Hepatocyte (in vitro differentiated cells): ENCODE results near the gene LRRC9.

ENCODE experiments used
- CTCF ChIP-seq: fragments of 200-600 bp; sonication (generic); IDR thresholded peaks from 2 replicates; pipeline ENCODE4 v1.5.1; 2016; ENCODE audit warnings: antibody characterized with exemption, mild to moderate bottlenecking; ENCODE audit not compliant: poor library complexity
- EZH2phosphoT487 ChIP-seq: fragments of 200-600 bp; sonication (generic); IDR thresholded peaks from one replicate; pipeline ENCODE4 v1.6.1; 2018; ENCODE audit warnings: antibody characterized with exemption, mild to moderate bottlenecking, low read depth, moderate library complexity; ENCODE audit not compliant: unreplicated experiment, severe bottlenecking

DNA sequence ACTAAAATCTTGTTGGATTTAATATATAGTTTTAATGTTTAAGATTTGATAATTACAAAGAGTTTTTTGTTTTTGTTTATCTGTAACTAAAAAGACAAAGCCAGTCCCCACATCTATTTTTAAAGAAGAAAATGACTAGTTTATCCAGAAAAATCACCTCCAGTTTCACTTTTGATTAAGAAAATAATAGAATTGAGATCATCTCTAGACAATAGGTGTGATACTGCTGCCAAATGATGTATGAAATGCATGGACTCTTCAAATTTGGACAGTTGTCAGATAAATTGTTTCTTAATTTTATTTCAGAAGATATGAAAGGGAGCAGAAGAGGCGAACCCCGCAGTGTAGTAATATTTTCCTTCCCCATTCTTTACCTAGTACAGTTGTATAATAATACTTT, 191.8 kb downstream of the LRRC9 start:
- TF ChIP-seq CTCF (no peak), EZH2phosphoT487 (no peak)
